GM21737 (cell line): ENCODE results near the gene SESN3.
"Not testable (repeated sequence)": the region's sequence is repeated elsewhere in the genome, so short reads cannot be mapped to it uniquely, and the experiment has no call there.

Experiments
- ATAC-seq: cut with Tn5 transposase; IDR thresholded peaks from one replicate; pipeline ENCODE4 v1.9.1; 2021; ENCODE audit warnings: mild to moderate bottlenecking, moderate library complexity; ENCODE audit not compliant: unreplicated experiment

The SESN3 gene

DNA sequence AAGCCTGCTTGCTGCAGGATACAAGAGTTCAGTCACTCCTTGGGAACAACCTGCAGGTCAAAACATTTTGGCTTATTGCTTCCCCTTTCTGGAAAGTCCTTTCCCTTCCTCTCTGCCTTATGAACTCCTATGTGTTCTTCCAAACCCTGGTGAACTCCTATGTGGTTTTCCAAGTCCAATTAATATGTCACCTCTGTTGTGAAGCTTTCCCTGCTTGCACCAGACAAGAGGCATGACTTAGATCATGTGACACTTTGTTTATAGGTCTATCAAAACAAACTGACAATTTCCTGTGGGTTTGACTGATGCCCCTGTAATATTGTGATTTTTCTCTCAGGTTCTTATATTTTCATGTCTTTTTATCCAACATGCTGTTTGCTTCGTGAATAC is 77.2 kb downstream of the SESN3 start:
- ATAC-seq: no peak

- ATAC-seq: no peak
These were observed 77.8 kb downstream of the SESN3 start for GRCh38 chr11:95152876-95153856.

- ATAC-seq: peak; percentile 83
These were observed 79.9 kb downstream of the SESN3 start for GRCh38 chr11:95150956-95151684.

GRCh38 chr11:95149651-95150364 is 81.2 kb downstream of the SESN3 start:
- no peak for ATAC-seq

DNA sequence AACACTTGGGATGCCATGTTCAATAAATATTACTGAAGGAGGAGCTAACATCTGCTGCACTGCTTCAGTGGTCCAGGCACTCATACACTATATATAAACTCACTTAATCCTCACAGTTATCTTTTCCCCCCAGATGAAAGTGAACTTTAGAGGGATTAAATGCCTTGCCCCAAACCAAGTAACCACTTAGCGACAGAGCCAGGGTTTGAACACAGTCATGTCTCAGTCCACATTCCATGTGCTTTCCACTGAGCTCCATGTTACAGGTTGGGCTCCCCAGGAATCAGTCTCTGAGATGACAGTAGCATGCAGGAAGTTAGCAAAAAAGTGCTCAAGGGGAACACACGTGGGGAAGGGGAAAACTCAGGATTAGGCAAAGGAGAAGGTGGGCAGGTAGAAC is 82.1 kb downstream of the SESN3 start:
- ATAC-seq: no peak

GRCh38 chr11:95148406-95148805 is 82.6 kb downstream of the SESN3 start:
- no peak for ATAC-seq

- no peak for ATAC-seq
These were observed 83.6 kb downstream of the SESN3 start for GRCh38 chr11:95147364-95147905.

- no peak for ATAC-seq
These were observed 85.5 kb downstream of the SESN3 start for GRCh38 chr11:95145430-95146060.

GRCh38 chr11:95144313-95145235 is 86.4 kb downstream of the SESN3 start:
- ATAC-seq: no peak

- no peak for ATAC-seq
These were observed 87.8 kb downstream of the SESN3 start for GRCh38 chr11:95143106-95143681.

- ATAC-seq: no peak
These were observed 88.6 kb downstream of the SESN3 start for GRCh38 chr11:95142431-95142830.

DNA sequence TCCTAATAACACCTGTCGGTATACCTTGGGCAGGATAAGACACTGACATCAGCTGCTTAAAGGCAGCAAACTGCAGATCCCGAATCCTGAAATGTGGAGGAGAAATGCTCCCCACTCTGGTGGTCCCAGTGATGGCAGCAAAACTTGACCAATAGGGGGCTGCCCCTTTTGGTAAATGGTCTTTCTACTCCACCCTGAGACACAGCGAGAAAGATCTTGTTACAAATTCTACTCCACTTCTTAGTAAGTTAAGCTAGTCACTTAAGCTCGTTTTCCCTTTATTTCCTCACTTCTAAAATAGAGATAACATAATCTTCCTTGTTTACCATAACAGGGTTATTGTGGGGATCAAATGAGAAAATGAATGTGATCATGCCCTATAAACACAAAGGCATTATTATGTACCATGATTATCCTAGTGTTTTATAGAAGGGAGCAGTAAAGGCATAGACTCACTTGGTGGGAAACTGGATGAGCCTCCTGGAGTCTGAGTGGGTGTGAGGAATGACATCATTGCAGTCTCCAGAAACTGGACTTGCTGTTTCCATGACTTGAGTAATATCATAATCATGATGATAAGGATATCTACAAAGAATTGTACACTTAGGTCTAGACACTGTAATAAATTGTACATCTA is 90.5 kb downstream of the SESN3 start:
- ATAC-seq: no peak

GRCh38 chr11:95138448-95138847 is 92.6 kb downstream of the SESN3 start:
- peak; percentile 82 for ATAC-seq

- no peak for ATAC-seq
These were observed 93.7 kb downstream of the SESN3 start for GRCh38 chr11:95137299-95137698.

GRCh38 chr11:95136747-95137146 is 94.3 kb downstream of the SESN3 start:
- not testable (repeated sequence) for ATAC-seq

DNA sequence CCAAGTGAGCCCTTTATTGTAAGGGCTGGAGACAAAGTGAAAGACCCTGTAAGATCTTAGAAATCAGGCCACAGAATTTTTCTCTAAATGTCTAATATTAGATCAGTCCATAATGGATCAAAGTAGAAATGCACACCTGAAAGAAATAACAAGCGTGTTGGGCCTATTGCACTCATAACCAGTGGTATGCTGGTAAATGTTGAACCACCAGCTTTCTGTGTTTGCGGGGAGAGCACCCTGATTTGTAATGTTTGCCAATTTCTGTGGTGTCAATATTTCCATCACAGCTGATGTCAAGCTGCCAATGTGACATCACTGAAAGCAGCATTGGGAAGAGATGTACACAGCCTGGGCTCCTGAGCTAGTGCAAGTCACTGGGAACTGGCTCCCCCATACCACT is 95.1 kb downstream of the SESN3 start:
- ATAC-seq: no peak

GRCh38 chr11:95135155-95135554 is 95.8 kb downstream of the SESN3 start:
- ATAC-seq: no peak

DNA sequence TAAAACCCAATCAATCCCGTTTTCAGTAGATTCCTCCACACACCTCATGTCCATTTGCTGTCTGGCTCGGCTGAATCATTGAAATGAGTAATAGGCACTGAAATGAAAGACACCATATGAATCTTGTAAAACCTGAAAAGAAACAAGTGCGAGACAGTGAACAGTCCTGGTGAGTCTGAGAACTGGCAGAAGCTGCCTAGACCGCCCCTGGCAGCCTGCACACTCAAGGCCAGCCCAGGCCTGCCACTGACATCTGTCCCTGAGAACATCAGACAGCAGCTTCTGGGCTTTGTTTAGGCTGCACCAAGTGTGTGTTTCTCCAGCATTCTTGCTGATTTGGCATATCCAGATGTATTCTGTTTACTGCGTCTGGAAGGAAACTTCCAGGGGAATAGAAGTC is 96.5 kb downstream of the SESN3 start:
- ATAC-seq: no peak

DNA sequence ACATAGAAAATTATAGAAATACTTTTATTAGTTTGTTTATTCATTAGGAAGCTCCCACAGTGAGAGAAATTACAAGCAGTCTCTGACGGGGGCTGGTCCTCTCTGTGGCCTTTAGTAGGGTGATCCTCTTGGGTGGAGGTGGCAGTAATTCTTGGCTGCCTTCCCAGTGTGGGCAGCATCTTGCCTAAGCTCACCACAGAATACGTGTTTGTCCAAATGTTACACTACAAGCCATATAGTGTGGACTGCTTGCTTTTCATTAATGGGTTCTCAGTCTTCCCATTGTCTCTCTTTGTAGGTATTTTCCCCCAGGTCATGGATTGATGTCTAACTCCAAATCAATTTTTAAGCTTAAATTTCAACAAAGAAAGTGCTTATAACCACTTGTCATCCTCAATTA is 98.0 kb downstream of the SESN3 start:
- no peak for ATAC-seq
